ENCODE data around the gene ZNF587B.

GRCh38 chr19:57867868-57868492, 37.9 kb downstream of the ZNF587B start:
- TF ChIP-seq ZFP3 (CRISPR knock-in tag; IDR thresholded peaks at IDR 0.05) (no peak), OSR1 (CRISPR knock-in tag; IDR thresholded peaks at IDR 0.05) (no peak), ARNTL (CRISPR knock-in tag; IDR thresholded peaks at IDR 0.05; ENCODE audit: borderline replicate concordance, low read depth) (no peak), ZC3H10 (CRISPR knock-in tag; IDR thresholded peaks at IDR 0.05) (no peak), ZNF565 (CRISPR knock-in tag; conservative IDR thresholded peaks at IDR 0.05; ENCODE audit: low read depth) (no peak), GLIS3 (CRISPR knock-in tag; IDR thresholded peaks at IDR 0.05) (no peak), TOX (CRISPR knock-in tag; IDR thresholded peaks at IDR 0.05; ENCODE audit: borderline replicate concordance) (no peak), TCF4 (CRISPR knock-in tag; IDR thresholded peaks at IDR 0.05; ENCODE audit: borderline replicate concordance) (no peak)

All from SK-N-SH treated with all-trans-retinoic acid at 6 μM for 48 hours (cell line).